Right lobe of liver (tissue), 6 donors: ENCODE data around the gene ADPRHL1. TPM values are rescaled to one million over a fixed set of nuclear protein-coding genes. Genes with fewer than 3 reads are reported as not detected.

Experiments used
- ATAC-seq, 4 donors: fragments of 200-7000 bp; cut with Tn5 transposase; one replicate each; pipeline ENCODE4 v1.9.1; 2020; ENCODE audit warnings: mild to moderate bottlenecking in 4 of 4, moderate library complexity in 4 of 4
- DNase-seq, 3 donors: peaks; one replicate each; pipeline ENCODE4 v3.0.0-alpha.2; 2020
- H3K27ac ChIP-seq, 3 donors: fragments of 200-600 bp; one replicate each; pipeline ENCODE4 v1.8.0; 2022
- H3K27me3 ChIP-seq, 2 donors: fragments of 200-600 bp; one replicate each; pipeline ENCODE4 v1.8.0; 2022
- H3K36me3 ChIP-seq, 4 donors: fragments of 200-600 bp; sonication (generic) in 1 of 4; one replicate each; pipeline versions ENCODE4 v1.5.1 to v1.8.0; 2017 to 2022; ENCODE audit warnings: control low read depth in 1 of 4
- H3K4me1 ChIP-seq, 4 donors: fragments of 200-600 bp; sonication (generic) in 1 of 4; one replicate each; pipeline versions ENCODE4 v1.5.1 to v1.8.0; 2017 to 2022; ENCODE audit warnings: control low read depth in 1 of 4
- H3K4me3 ChIP-seq, 3 donors: fragments of 200-600 bp; one replicate each; pipeline ENCODE4 v1.8.0; 2022
- H3K9me3 ChIP-seq, 4 donors: fragments of 200-600 bp; sonication (generic) in 1 of 4; one replicate each; pipeline versions ENCODE4 v1.5.1 to v1.8.0; 2017 to 2022; ENCODE audit warnings: control low read depth in 1 of 4
- POLR2A ChIP-seq: fragments of 450-650 bp; IDR thresholded peaks from one replicate; pipeline ENCODE4 v1.6.1; 2017; ENCODE audit warnings: antibody characterized with exemption, mild to moderate bottlenecking
- WGBS: methylation state at CpG from one replicate; pipeline ENCODE4 v1.1.6; 2018; ENCODE audit warnings: low coverage, low lambda C conversion rate; ENCODE audit not compliant: insufficient coverage; ENCODE audit errors: missing lambda C conversion rate; 5-methylcytosine and 5-hydroxymethylcytosine counted together
- intact Hi-C, 2 donors: fragments of 100-400 bp; cut with DNase I; formaldehyde crosslinking; loops; one replicate each; pipeline versions ENCODE4 v1.11.2 to v1.14.1; 2022
- total RNA-seq, 6 experiments: library from RNA; depleted of rRNA in 2 of 6; stranded (reverse); fragments of >200 nt in 2 of 6; fragmentation: NEBNext Ultra II Directional in 3 of 6; extraction: Animal tissue kit (Norgen Biotek cat#: 25700) in 3 of 6; gene quantifications; one replicate each; pipeline versions ENCODE4 v1.1.0 to v1.2.4, GENCODE V29; 2016 to 2023
- TF ChIP-seq, protein P1 (sequence below), 4 donors: fragments of 200-600 bp in 3 of 4; fragments of 450-650 bp in 1 of 4; IDR thresholded peaks; one replicate each; pipeline versions ENCODE4 v1.5.1 to v1.8.0; 2016 to 2022; ENCODE audit warnings: antibody characterized with exemption in 4 of 4, mild to moderate bottlenecking in 2 of 4
- donor health status: DM: no; HTN: yes; CAD: no.
- donor health status: DM: no; HTN: no; CAD: no.
- donor health status: DM: no; HTN: no; CAD: no.
- donor health status: DM: no; HTN: yes; CAD: no.
- donor health status: DM: no; HTN: yes; CAD: no.

ADPRHL1 gene
- total RNA-seq, 6 experiments from 2014 or later: 0.37 to 1.7 (median 1.1) TPM

DNA sequence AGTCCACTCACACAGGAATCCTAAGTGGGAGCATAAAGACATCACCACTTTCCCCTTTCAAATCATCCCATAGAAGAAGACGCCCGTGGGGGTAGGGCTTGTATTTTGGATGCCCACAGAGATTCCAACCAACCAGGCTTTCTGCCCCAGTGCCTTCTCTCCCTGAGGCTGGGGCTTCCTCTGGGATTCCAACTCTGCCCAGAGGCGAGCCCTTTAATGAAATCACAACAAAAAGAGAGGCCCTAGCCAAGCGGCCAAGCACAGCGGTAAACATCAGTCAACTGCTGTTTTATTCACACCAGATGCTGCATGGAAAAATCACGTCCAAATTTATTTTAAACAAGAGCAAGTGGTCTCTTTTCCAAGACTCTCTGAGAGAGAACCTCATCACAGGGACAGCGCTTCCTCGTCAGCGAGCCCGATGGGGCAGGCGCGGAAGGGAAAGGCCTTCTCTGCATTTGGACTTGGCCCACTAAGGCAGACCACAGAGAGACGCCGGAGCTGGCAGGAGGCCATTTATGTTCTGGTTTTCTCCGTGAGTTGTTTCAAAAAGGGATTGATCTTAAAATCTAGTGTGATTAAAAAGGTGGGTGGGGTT lies 31.5 kb downstream of the ADPRHL1 start:
- Histone ChIP-seq H3K4me3 (no peak overlapping the region), H3K4me1 (no peaks in the 10 kb centered on the region), H3K27me3 (no peaks in the 10 kb centered on the region), H3K36me3 (no peaks in the 10 kb centered on the region), H3K9me3 (no peaks in the 10 kb centered on the region), H3K27ac (no peak overlapping the region)
- no peak for TF ChIP-seq POLR2A
- TF ChIP-seq, protein P1, sequence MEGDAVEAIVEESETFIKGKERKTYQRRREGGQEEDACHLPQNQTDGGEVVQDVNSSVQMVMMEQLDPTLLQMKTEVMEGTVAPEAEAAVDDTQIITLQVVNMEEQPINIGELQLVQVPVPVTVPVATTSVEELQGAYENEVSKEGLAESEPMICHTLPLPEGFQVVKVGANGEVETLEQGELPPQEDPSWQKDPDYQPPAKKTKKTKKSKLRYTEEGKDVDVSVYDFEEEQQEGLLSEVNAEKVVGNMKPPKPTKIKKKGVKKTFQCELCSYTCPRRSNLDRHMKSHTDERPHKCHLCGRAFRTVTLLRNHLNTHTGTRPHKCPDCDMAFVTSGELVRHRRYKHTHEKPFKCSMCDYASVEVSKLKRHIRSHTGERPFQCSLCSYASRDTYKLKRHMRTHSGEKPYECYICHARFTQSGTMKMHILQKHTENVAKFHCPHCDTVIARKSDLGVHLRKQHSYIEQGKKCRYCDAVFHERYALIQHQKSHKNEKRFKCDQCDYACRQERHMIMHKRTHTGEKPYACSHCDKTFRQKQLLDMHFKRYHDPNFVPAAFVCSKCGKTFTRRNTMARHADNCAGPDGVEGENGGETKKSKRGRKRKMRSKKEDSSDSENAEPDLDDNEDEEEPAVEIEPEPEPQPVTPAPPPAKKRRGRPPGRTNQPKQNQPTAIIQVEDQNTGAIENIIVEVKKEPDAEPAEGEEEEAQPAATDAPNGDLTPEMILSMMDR (IDR thresholded peaks at IDR 0.05): no peak
- intact Hi-C loops: no loop called here
- ATAC-seq: no peak
- 72% methylated on average over 7 of the region's 15 CpGs for WGBS
- no peak for DNase-seq

DNA sequence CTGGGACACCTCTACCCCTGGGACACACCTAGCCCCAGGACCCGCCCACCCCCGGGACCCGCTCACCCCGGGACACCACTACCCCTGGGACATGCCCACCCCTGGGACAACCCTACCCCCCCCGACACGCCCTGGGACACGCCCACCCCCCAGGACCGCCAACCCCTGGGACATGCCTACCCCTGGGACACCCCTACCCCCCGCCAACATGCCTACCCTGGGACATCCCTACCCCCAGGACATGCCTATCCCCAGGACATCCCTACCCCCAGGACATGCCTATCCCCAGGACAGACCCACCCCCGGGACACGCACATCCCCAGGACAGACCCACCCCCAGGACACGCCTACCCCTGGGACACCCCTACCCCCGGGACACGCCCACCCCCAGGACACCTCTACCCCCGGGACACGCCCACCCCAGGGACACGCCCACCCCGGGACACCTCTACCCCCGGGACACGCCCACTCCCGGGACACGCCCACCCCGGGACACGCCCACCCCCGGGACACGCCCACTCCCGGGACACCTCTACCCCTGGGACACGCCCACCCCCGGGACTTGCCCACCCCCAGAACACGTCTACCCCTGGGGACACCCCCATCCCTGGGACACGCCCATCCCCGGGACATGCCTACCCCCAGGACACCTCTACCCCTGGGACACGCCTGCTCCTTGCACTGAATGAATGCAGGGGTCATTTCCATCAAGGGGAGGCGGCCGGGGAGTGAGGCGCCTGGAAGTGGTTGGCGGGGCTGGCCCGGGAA lies 32.3 kb downstream of the ADPRHL1 start:
- no peaks in the 10 kb centered on the region for H3K9me3 ChIP-seq
- H3K36me3 ChIP-seq: no peaks in the 10 kb centered on the region
- 7% methylated on average over 3 of the region's 38 CpGs for WGBS
- TF ChIP-seq, protein P1 (IDR thresholded peaks at IDR 0.05): no peak
- TF ChIP-seq POLR2A: no peak
- peak in 1 of 3 donors; percentile 47 for DNase-seq
- H3K27ac ChIP-seq: no peak overlapping the region
- no peak overlapping the region for H3K4me3 ChIP-seq
- intact Hi-C loops: no loop called here
- H3K27me3 ChIP-seq: no peaks in the 10 kb centered on the region
- peak in 1 of 4 donors; percentile 12 for ATAC-seq
- no peaks in the 10 kb centered on the region for H3K4me1 ChIP-seq

DNA sequence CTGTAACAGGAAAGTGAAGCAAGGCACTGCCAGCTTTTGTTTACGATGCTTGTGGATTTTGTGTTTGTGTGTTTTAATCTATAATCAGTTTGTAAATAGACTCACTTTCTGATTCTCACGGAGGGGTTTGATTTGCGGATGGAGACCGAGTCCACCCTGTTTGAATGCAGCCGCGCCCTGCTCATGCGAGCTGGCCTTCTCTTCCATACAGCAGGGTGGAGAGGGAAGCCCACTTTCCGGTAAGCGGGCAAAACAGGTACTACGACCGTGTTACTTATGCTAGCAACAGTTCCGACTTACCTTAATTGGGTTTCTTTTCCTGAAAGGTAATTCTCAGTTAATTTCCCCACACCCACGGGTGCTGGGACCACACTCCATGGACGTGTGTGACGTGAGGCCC lies 33.1 kb downstream of the ADPRHL1 start:
- H3K4me1 ChIP-seq: no peaks in the 10 kb centered on the region
- H3K4me3 ChIP-seq: no peak overlapping the region
- H3K27me3 ChIP-seq: no peaks in the 10 kb centered on the region
- no peak for ATAC-seq
- 88% methylated on average over 8 of the region's 15 CpGs for WGBS
- H3K27ac ChIP-seq: no peak overlapping the region
- intact Hi-C loops: no loop called here
- H3K9me3 ChIP-seq: no peaks in the 10 kb centered on the region
- H3K36me3 ChIP-seq: no peaks in the 10 kb centered on the region
- no peak for TF ChIP-seq POLR2A
- TF ChIP-seq, protein P1 (IDR thresholded peaks at IDR 0.05): no peak
- no peak for DNase-seq

DNA sequence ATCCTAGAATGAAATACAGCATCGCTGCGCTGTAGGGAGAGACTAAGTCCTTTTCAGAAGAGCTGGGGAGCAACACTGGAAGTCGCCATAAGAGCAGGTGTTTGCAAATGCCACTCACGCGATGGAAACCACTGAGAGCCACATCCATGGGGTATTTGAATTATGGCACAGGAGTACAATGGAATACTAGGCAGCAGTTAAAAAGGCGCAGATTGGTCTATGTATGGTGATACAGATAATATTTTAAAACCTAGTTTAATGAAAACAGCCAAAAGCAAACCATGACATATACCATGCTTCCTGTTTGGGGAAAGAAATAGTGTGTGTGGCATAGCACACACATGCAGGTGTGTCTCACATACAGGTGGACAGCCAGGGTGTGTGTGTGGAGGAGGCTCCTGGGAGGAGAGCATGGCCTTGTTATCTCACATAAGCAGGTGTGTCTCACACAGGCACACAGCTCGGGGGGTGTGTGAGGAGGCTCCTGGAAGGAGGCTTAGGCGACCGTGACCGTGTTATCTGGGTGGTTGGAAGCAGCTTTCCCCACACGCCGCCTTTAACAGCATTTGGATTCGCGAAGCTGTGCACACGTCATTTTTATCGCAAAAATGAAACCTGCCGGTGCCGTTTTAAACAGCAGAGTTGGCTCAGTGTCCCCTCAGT lies 33.6 kb downstream of the ADPRHL1 start:
- 94% methylated on average over 12 of the region's 18 CpGs for WGBS
- DNase-seq: peak in 1 of 3 donors; percentile 35
- TF ChIP-seq, protein P1 (IDR thresholded peaks at IDR 0.05): no peak
- no peak for TF ChIP-seq POLR2A

More for the DNA sequence above, 33.6 kb downstream of the ADPRHL1 start:
- Histone ChIP-seq H3K36me3 (no peaks in the 10 kb centered on the region), H3K9me3 (no peaks in the 10 kb centered on the region), H3K4me3 (no peak overlapping the region), H3K27me3 (no peaks in the 10 kb centered on the region), H3K27ac (no peak overlapping the region), H3K4me1 (no peaks in the 10 kb centered on the region)
- intact Hi-C loops: no loop called here
- no peak for ATAC-seq
